ENCODE results near the gene TPK1.

TPK1 gene

DNA sequence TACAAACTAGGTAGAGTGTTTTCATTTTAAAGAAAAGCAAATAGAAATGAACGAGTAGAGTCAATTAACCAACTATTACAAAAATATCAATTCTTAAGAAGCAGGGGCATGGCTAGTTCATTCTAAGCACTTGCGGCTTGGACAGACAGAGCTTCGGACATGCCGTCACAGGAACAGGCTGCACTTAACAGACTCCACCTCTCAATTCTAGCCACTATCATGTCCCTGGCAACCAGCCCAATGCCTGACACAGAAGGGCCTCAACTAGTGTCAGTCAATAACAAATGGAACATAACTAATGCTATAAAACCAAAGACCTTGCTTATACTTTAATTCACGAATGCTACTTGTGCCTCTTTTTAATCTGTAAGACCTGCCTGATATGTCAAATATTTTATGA, 74.4 kb downstream of the TPK1 start (continued):
- TF ChIP-seq, protein P1, sequence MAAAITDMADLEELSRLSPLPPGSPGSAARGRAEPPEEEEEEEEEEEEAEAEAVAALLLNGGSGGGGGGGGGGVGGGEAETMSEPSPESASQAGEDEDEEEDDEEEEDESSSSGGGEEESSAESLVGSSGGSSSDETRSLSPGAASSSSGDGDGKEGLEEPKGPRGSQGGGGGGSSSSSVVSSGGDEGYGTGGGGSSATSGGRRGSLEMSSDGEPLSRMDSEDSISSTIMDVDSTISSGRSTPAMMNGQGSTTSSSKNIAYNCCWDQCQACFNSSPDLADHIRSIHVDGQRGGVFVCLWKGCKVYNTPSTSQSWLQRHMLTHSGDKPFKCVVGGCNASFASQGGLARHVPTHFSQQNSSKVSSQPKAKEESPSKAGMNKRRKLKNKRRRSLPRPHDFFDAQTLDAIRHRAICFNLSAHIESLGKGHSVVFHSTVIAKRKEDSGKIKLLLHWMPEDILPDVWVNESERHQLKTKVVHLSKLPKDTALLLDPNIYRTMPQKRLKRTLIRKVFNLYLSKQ (tag by site-specific recombination; IDR thresholded peaks at IDR 0.05; ENCODE audit: borderline replicate concordance): no peak
- no peak for TF ChIP-seq ZNF146 (tag by site-specific recombination; IDR thresholded peaks at IDR 0.05)

DNA sequence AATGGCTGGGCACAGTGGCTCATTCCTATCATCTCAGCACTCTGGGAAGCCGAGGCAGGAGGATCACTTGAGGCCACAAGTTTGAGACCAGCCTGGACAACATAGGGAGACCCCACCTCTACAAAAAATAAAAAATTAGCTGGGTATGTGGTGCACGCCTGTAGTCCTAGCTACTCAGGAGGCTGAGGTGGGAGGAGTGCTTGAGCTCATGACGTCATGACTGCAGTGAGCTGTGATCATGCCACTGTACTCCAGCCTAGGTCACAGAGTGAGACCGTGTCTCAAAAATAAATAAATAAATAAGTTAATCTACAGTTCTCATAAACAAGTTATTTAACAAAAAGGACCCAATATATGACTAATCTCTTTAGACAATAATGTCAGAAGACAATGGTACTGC, 76.2 kb downstream of the TPK1 start:
- POLR2A ChIA-PET: no interaction called here
- CTCF ChIA-PET: no interaction called here
- TF ChIP-seq ZNF157 (tag by site-specific recombination; IDR thresholded peaks at IDR 0.05) (no peak), ZNF2 (tag by site-specific recombination; IDR thresholded peaks at IDR 0.05) (no peak), REPIN1 (tag by site-specific recombination; IDR thresholded peaks at IDR 0.05; ENCODE audit: low read depth) (no peak), ZNF416 (tag by site-specific recombination; IDR thresholded peaks at IDR 0.05) (no peak), KLF7 (tag by site-specific recombination; IDR thresholded peaks at IDR 0.05; ENCODE audit: borderline replicate concordance) (no peak), ZNF394 (tag by site-specific recombination; IDR thresholded peaks at IDR 0.05; ENCODE audit: borderline replicate concordance) (no peak), ZNF266 (tag by site-specific recombination; IDR thresholded peaks at IDR 0.05; ENCODE audit: low read depth) (no peak), ZNF350 (tag by site-specific recombination; IDR thresholded peaks at IDR 0.05) (no peak), ZNF211 (tag by site-specific recombination; IDR thresholded peaks at IDR 0.05; ENCODE audit: low read depth) (no peak), SALL2 (tag by site-specific recombination; IDR thresholded peaks at IDR 0.05; ENCODE audit: borderline replicate concordance) (no peak), ZEB2 (tag by site-specific recombination; IDR thresholded peaks at IDR 0.05) (no peak), ZNF48 (tag by site-specific recombination; IDR thresholded peaks at IDR 0.05) (no peak), ZBTB48 (tag by site-specific recombination; IDR thresholded peaks at IDR 0.05) (no peak), ZNF433 (tag by site-specific recombination; IDR thresholded peaks at IDR 0.05; ENCODE audit: low read depth) (no peak), ZIC2 (tag by site-specific recombination; IDR thresholded peaks at IDR 0.05) (no peak), ZNF843 (tag by site-specific recombination; IDR thresholded peaks at IDR 0.05) (no peak), ZNF561 (tag by site-specific recombination; IDR thresholded peaks at IDR 0.05; ENCODE audit: borderline replicate concordance) (no peak), KLF10 (tag by site-specific recombination; IDR thresholded peaks at IDR 0.05) (no peak), ZNF549 (tag by site-specific recombination; IDR thresholded peaks at IDR 0.05) (no peak)
- TF ChIP-seq, protein P2, sequence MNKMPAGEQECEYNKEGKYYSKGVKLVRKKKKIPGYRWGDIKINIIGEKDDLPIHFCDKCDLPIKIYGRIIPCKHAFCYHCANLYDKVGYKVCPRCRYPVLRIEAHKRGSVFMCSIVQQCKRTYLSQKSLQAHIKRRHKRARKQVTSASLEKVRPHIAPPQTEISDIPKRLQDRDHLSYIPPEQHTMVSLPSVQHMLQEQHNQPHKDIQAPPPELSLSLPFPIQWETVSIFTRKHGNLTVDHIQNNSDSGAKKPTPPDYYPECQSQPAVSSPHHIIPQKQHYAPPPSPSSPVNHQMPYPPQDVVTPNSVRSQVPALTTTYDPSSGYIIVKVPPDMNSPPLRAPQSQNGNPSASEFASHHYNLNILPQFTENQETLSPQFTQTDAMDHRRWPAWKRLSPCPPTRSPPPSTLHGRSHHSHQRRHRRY (tag by site-specific recombination; IDR thresholded peaks at IDR 0.05): no peak
- no peaks in the 10 kb centered on the region for H3K4me1 ChIP-seq (ENCODE audit: control insufficient read depth, insufficient read depth, low read length)
- H3K36me3 ChIP-seq (ENCODE audit: control insufficient read depth in 2 of 2, insufficient read depth in 1 of 2, low read length in 2 of 2): no peaks in the 10 kb centered on the region
- no peak overlapping the region for H3K27ac ChIP-seq (ENCODE audit: extremely low read depth, low read depth, low read length)
- H3K9me3 ChIP-seq (ENCODE audit: control insufficient read depth, insufficient read depth, low read depth, low read length): no peaks in the 10 kb centered on the region
- no peak overlapping the region for H3K4me3 ChIP-seq (ENCODE audit: low read depth, low read length)

DNA sequence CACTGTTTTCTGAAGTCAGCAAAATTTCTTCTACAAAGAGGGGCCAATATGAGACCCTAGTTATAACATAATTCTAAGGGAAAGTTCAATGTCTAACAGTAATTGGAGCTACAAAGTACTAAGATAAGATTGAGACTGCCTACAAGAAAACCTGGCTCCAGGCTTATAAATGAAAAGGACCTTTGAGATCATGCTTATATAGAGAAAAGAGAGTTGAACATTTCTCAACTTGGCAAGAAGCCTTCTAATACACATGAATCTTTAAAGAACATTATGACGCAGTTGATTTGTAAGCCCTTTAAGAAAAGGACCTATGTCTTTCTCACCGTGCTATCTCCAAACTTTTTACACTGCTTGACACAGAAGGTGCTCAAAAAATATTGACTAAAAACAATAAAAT, 87.9 kb downstream of the TPK1 start:
- TF ChIP-seq, protein P3, sequence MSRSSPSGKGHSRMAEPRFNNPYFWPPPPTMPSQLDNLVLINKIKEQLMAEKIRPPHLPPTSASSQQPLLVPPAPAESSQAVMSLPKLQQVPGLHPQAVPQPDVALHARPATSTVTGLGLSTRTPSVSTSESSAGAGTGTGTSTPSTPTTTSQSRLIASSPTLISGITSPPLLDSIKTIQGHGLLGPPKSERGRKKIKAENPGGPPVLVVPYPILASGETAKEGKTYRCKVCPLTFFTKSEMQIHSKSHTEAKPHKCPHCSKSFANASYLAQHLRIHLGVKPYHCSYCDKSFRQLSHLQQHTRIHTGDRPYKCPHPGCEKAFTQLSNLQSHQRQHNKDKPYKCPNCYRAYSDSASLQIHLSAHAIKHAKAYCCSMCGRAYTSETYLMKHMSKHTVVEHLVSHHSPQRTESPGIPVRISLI (tag by site-specific recombination; IDR thresholded peaks at IDR 0.05): no peak
- no peak for TF ChIP-seq FEZF1 (tag by site-specific recombination; IDR thresholded peaks at IDR 0.05)
- no peak for TF ChIP-seq TCF7L2 (IDR thresholded peaks at IDR 0.05; ENCODE audit: borderline replicate concordance, low read depth, low read length)
- ChIA-PET POLR2A (no interaction called here), CTCF (interaction anchor here (0.7 to 2.0 kb wide), 2 partner anchors 9 to 30 kb away, joined by 3 to 11 read pairs; no protein-coding TSS in a partner anchor)
- Histone ChIP-seq H3K27ac (ENCODE audit: extremely low read depth, low read depth, low read length) (no peak overlapping the region), H3K36me3 (ENCODE audit: control insufficient read depth in 2 of 2, insufficient read depth in 1 of 2, low read length in 2 of 2) (no peaks in the 10 kb centered on the region), H3K4me1 (ENCODE audit: control insufficient read depth, insufficient read depth, low read length) (no peaks in the 10 kb centered on the region), H3K9me3 (ENCODE audit: control insufficient read depth, insufficient read depth, low read depth, low read length) (no peaks in the 10 kb centered on the region), H3K4me3 (ENCODE audit: low read depth, low read length) (no peak overlapping the region)

Measured in HEK293 (cell line).